Measurements from ENCODE around the gene DRAXIN. TPM values are rescaled to one million over a fixed set of nuclear protein-coding genes. Genes with fewer than 3 reads are reported as not detected.

DRAXIN gene
- total and polyA plus RNA-seq, 11 donors = 0.03 to 0.29 (median 0.10) TPM; not detected in 4

GRCh38 chr1:11654137-11654938 is 37.2 kb upstream of the DRAXIN start, which contains the start of the genes FBXO2 and FBXO44:
FBXO2 (minus strand) TSS chr1:11654429; CDS start chr1:11654340, 89 bp downstream.
FBXO44 (plus strand) TSS chr1:11654877; CDS start chr1:11655836, 959 bp downstream.
- peaks cover 0 to 29% (median 10%) of the 10 kb centered on the region in 9 donors for H3K27me3 ChIP-seq
- H3K36me3 ChIP-seq = peaks cover 0 to 26% (median 7%) of the 10 kb centered on the region in 9 donors
- DNase-seq = peak in 3 of 5 donors; percentile 50 to 75 (median 50)
- no peaks in the 10 kb centered on the region for H3K9me3 ChIP-seq
- H3K27ac ChIP-seq = peak within 1 kb of the TSS in 4 of 12 donors; percentile 43 to 58 (median 52)
- no peak for TF ChIP-seq POLR2A (IDR thresholded peaks at IDR 0.05)
- no peak for TF ChIP-seq CTCF (IDR thresholded peaks at IDR 0.05)
- H3K4me1 ChIP-seq = peaks cover 2 to 34% (median 16%) of the 10 kb centered on the region in 12 donors
- peak; percentile 40 to 83 (median 62) for ATAC-seq
- intact Hi-C loops (cut with DNase I) = loop anchor here in 4 of 10 donors (2.0 to 5.0 kb wide), 2 partner anchors 63 to 64 kb away; no protein-coding TSS in a partner anchor
- 3 to 11% (median 6%) methylated on average over 21 to 94 of the region's 94 CpGs for WGBS, 4 donors
- H3K4me3 ChIP-seq = peak within 1 kb of the TSS; percentile 37 to 89 (median 67)

DNA sequence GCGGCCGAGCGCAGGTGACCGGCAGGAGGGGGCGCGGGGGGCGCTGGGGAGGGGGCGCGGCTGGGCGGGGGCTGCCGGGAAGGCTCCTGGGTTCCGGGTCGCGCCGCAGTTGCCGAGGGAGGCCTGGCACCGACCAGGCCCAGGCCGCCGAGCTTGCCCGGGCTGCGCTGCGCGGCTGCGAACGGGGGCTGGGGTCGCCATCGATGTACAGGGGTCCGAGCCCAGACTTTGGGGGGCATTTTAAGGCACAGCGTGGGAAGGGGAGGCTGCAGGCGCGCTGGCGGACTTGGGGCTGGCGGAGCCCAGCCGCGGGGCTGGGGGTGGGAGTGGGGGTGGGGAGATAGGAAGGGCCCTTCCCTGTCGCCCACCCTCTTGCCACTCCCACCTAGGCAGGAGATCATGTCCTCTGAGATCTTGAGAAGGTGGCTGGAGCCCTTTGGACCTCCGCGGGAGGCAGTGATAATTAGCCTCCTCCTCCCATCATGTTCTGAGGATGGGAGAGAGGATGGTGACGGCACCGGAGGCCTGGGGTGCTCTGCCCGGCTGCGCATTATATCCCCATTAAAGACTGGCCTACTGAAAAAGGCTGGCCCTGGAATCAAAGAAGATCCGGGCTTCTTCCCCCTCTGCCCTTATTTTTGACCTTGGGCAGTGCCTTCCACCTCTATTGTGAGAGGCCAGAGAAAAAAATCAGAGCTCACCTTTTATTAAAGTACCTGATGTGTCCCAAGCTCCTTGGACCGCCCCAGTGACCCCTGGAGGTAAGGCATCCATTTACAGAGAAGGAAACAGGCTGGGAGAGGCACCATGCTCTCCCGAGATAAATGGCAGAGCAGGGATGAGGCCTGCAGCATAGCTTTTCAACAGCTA is 36.3 kb upstream of the DRAXIN start:
- intact Hi-C loops (cut with DNase I) = loop anchor here in 4 of 10 donors (2.0 to 5.0 kb wide), 2 partner anchors 62 to 64 kb away; no protein-coding TSS in a partner anchor
- peak in 1 of 4 donors; percentile 9 for ATAC-seq

GRCh38 chr1:11657654-11658053 is 33.9 kb upstream of the DRAXIN start:
- no peak for DNase-seq
- WGBS, 4 donors = 70 to 77% (median 74%) methylated on average over 6 of the region's 6 CpGs
- Histone ChIP-seq H3K4me3 (no peak overlapping the region), H3K27ac (no peak overlapping the region), H3K9me3 (no peaks in the 10 kb centered on the region), H3K4me1 (peaks cover 2 to 22% (median 9%) of the 10 kb centered on the region in 12 donors), H3K27me3 (peaks cover 0 to 15% (median 0%) of the 10 kb centered on the region in 9 donors), H3K36me3 (peaks cover 0 to 46% (median 20%) of the 10 kb centered on the region in 9 donors)
- TF ChIP-seq POLR2A (IDR thresholded peaks at IDR 0.05) (no peak), CTCF (IDR thresholded peaks at IDR 0.05) (no peak)
- intact Hi-C loops (cut with DNase I) = no loop called here
- no peak for ATAC-seq

More for the DNA sequence above, 36.3 kb upstream of the DRAXIN start:
- Histone ChIP-seq H3K9me3 (no peaks in the 10 kb centered on the region), H3K27me3 (peaks cover 0 to 20% (median 3%) of the 10 kb centered on the region in 9 donors), H3K27ac (peak overlapping the region in 3 of 12 donors; percentile 43 to 58 (median 46)), H3K36me3 (peaks cover 0 to 35% (median 13%) of the 10 kb centered on the region in 9 donors), H3K4me3 (peak overlapping the region; percentile 28 to 89 (median 67)), H3K4me1 (peaks cover 2 to 27% (median 14%) of the 10 kb centered on the region in 12 donors)
- 8 to 20% (median 14%) methylated on average over 21 to 45 of the region's 45 CpGs for WGBS, 4 donors
- TF ChIP-seq POLR2A (IDR thresholded peaks at IDR 0.05) = no peak
- TF ChIP-seq CTCF (IDR thresholded peaks at IDR 0.05) = no peak
- DNase-seq = no peak

All from heart left ventricle (tissue), 16 donors.